H1 (cell line): Measurements from ENCODE around the gene SERPINA10.

ENCODE experiments used
- CHD1 ChIP-seq: IDR thresholded peaks from 2 replicates; pipeline ENCODE4 v1.6.1; 2012; ENCODE audit warnings: low read depth, low read length, improper control_type of control experiment
- CTCF ChIP-seq, 3 experiments: IDR thresholded peaks; 1 replicate in 2 of 3; 2 replicates in 1 of 3; pipeline versions ENCODE4 v1.5.1 to v1.6.1; 2011; ENCODE audit warnings: low read length in 3 of 3, mild to moderate bottlenecking in 3 of 3, inconsistent platforms in 2 of 3, low read depth in 1 of 3, moderate library complexity in 1 of 3; ENCODE audit not compliant: insufficient read depth in 1 of 3; ENCODE audit errors: control extremely low read depth in 1 of 3
- EGR1 ChIP-seq: IDR thresholded peaks from 2 replicates; pipeline ENCODE4 v1.6.1; 2011; ENCODE audit warnings: low read depth, low read length, borderline replicate concordance
- EP300 ChIP-seq, 2 experiments: IDR thresholded peaks; 1 replicate in 1 of 2; 2 replicates in 1 of 2; pipeline ENCODE4 v1.6.1; 2011 to 2012; ENCODE audit warnings: low read depth in 2 of 2, low read length in 2 of 2, mild to moderate bottlenecking in 2 of 2, borderline replicate concordance in 1 of 2, inconsistent platforms in 1 of 2, moderate library complexity in 1 of 2
- SP2 ChIP-seq: IDR thresholded peaks from 2 replicates; pipeline ENCODE4 v1.6.1; 2012; ENCODE audit warnings: mild to moderate bottlenecking, low read length, inconsistent platforms

DNA sequence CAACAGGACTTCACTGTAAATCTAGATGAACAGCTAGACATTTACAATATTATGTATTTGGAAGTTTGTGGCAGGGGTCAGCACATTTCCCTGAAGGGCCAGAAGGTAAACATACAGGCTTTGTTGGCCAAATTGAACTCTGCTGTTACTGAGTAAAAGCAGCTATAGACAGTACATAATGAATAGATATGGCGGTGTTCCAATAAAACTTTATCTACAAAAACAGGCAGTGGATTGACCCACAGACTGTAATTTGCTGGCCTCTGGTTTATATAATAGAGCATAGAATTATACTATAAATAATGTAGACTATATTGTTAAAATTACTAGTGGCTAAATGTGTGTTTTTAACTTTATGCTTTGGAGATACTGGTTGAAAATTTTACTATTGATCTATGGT, 25.7 kb downstream of the SERPINA10 start:
- TF ChIP-seq CTCF (IDR thresholded peaks at IDR 0.05; ENCODE audit: control extremely low read depth in 1 of 3, insufficient read depth in 1 of 3, low read depth in 1 of 3, low read length in 3 of 3) (no peak), CHD1 (no peak), EGR1 (no peak), EP300 (IDR thresholded peaks at IDR 0.05; ENCODE audit: borderline replicate concordance in 1 of 2, low read depth in 2 of 2, low read length in 2 of 2) (no peak), SP2 (no peak)
